ENCODE data around the gene TMEM54.

The TMEM54 gene

DNA sequence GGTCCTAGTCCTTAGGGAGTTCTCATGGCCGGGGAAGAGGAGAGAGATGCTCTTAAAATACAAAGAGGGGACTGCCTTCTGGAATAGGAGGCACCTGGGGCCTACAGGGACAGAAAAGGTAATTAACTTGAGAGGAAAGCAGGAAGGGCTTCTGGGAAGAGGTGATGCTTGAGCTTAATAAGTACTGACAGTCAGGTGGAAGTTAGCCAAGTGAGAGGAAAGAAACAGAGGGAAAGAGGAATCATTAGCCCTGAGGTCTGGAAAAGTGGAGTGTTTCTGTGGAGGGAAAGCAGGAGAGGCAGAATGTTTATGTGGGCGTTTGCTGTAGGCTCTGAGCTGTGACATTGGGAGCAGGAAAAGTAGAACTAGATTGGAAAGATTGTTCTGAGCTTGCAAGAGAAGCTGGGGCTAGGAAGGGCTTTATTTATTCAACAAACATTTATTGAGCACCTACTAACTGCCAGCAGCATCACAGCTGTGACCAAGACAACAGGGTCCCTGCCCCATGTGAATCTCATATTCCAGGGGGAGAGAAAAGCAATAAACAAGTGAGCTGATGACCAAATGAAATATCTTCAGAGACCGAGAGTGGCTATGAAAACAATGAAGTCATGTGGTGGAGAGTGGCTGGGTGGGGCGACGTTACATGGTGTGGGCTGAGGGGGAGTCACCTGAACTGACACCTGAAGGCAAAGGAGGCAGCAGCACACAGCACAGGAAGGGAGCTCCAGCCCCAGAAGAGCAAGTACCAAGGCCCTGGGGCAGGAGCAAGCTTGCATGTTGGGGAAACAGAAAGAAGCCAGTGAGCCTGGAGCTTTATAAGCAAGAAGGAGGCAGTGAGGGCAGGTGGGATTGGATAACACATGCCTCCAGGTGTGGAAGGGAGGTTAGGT lies 26.1 kb downstream of the TMEM54 start:
- Histone ChIP-seq H3K36me3 (ENCODE audit: control insufficient read depth, insufficient read depth, low read length, severe bottlenecking) (no peaks in the 10 kb centered on the region), H3K4me3 (ENCODE audit: low read length) (no peak overlapping the region), H3K27me3 (replicated peaks; ENCODE audit: control insufficient read depth, insufficient read depth, low read length) (peaks cover 17% of the 10 kb centered on the region), H3K4me1 (ENCODE audit: control insufficient read depth, insufficient read depth, low read length) (peaks cover 3% of the 10 kb centered on the region), H3K9ac (ENCODE audit: low read length) (no peak overlapping the region), H3K9me3 (ENCODE audit: control insufficient read depth, low read length) (no peaks in the 10 kb centered on the region)
- DNase-seq (ENCODE audit: low read depth) = no peak

DNA sequence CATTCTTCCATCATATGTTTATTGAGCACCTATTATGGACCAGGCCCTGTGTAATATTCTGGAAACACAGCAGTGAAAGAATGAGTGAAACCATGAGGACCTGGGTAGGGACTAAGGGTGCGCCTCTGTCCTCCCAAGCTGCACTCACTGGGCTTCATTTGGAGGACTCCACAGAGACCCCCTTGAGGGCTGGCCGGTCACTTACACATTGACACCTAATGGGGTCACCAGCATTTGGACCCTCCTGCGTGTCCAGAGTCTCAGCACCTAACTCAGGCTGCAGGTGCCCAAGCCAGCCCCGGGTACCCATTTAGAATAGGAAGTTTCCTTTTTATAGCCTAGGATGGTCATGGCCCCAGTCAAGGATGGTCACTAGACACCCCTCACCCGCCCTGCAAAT lies 27.7 kb downstream of the TMEM54 start:
- H3K36me3 ChIP-seq (ENCODE audit: control insufficient read depth, insufficient read depth, low read length, severe bottlenecking) = no peaks in the 10 kb centered on the region
- H3K9me3 ChIP-seq (ENCODE audit: control insufficient read depth, low read length) = no peaks in the 10 kb centered on the region
- no peak for DNase-seq (ENCODE audit: low read depth)
- H3K4me3 ChIP-seq (ENCODE audit: low read length) = no peak overlapping the region
- H3K4me1 ChIP-seq (ENCODE audit: control insufficient read depth, insufficient read depth, low read length) = peaks cover 3% of the 10 kb centered on the region
- H3K27me3 ChIP-seq (replicated peaks; ENCODE audit: control insufficient read depth, insufficient read depth, low read length) = peaks cover 16% of the 10 kb centered on the region
- H3K9ac ChIP-seq (ENCODE audit: low read length) = no peak overlapping the region

DNA sequence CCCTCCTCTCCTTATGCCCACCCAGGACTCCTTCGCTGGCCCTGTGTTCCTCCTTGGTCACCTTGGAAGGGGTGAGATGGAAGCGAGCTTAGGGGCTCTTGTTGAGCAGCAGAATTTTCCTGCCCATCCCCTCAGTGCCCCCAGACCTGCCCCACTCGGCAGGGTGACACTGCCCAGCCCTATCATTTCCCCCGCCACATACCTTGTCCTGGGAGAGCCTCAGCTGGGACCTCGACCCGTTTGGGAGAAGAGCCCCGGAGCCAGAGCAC lies 29.1 kb downstream of the TMEM54 start:
- Histone ChIP-seq H3K27me3 (replicated peaks; ENCODE audit: control insufficient read depth, insufficient read depth, low read length) (peaks cover 8% of the 10 kb centered on the region), H3K36me3 (ENCODE audit: control insufficient read depth, insufficient read depth, low read length, severe bottlenecking) (no peaks in the 10 kb centered on the region), H3K9me3 (ENCODE audit: control insufficient read depth, low read length) (no peaks in the 10 kb centered on the region), H3K4me3 (ENCODE audit: low read length) (no peak overlapping the region), H3K9ac (ENCODE audit: low read length) (no peak overlapping the region), H3K4me1 (ENCODE audit: control insufficient read depth, insufficient read depth, low read length) (peaks cover 3% of the 10 kb centered on the region)
- no peak for DNase-seq (ENCODE audit: low read depth)

DNA sequence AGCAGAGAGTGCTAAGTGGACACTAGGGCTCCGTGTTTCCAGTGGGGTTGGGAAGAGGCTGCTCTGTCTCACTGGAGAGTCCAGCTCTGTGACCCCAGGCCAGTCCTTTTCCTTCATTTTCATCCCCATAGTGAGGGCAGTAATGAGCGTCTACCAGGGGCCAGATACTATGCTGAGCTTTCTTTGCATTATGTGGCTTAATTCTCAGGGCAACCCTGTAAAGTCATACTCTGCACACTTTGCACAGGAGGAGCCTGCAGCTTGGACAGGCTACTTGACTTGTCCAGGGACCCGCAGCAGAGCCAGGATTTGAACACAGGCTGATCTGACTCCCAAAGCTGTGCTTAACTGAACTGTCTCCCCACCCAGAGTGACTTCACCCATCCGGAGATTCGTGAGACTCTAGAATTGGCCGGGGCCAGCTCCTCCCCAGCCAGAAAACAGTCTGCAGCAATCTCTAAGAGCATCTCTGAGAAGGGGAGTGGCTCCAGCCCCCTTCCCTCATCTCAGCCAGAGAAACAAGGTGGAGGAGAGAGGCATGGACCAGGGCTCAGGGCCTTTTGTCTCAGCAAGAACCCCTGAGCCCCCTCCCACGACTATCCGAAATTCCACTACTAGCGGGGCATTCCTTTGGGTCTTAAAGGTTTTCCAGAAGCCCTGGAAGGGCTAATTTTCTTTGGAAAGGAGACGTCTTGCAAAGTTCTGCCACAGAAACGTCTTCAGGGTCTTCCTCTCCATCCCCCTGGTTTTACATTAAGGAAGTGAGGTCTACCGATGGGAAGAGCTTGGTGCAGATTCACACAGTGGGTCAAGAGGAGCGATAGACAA lies 29.6 kb downstream of the TMEM54 start:
- peak overlapping the region; percentile 69 for H3K4me3 ChIP-seq (ENCODE audit: low read length)
- H3K4me1 ChIP-seq (ENCODE audit: control insufficient read depth, insufficient read depth, low read length) = peaks cover 3% of the 10 kb centered on the region
- H3K9ac ChIP-seq (ENCODE audit: low read length) = peak overlapping the region; percentile 28
- no peaks in the 10 kb centered on the region for H3K9me3 ChIP-seq (ENCODE audit: control insufficient read depth, low read length)
- DNase-seq (ENCODE audit: low read depth) = no peak
- H3K27me3 ChIP-seq (replicated peaks; ENCODE audit: control insufficient read depth, insufficient read depth, low read length) = peaks cover 8% of the 10 kb centered on the region
- no peaks in the 10 kb centered on the region for H3K36me3 ChIP-seq (ENCODE audit: control insufficient read depth, insufficient read depth, low read length, severe bottlenecking)

DNA sequence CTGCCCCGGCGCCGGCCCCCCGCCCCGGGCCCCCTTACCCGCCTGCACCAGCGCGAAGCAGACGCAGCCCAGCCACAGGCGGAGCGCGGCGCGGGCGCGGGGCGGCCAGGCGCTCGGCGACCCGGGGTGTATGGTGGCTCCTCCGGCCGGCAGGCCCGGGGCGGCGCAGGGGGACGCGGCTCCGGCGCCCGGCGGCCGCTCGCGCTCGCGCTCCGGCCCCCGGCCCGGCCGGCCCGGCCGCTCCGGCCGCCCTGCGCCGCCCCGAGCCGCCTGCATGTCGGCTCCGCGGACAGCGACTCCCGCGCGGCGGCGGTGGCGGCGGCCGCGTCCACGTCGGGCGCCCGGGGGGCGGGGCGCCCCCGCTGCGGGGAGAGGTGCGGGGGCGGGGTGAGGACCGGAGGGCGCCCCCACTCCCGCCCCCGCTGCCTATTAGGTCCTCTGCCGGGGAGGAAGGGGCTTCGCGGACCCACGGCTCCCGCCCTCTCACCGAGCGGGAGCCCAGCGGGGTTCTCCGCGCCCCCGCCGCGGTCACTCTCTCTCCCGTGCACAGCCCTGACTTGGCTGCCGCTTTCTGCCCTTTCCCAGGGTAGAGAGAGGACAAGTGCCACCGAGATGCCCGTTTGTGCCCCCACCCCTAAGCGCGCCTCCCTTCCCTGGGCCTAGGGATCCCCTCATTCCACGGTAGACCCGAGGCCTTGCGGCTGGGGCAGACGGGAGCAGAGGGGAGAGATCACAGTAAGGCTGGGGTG lies 30.4 kb downstream of the TMEM54 start, which contains the start of gene FNDC5:
TSS of gene FNDC5 (minus strand) at position 298 of the 749 bp plus-strand sequence.
- Histone ChIP-seq H3K36me3 (ENCODE audit: control insufficient read depth, insufficient read depth, low read length, severe bottlenecking) (no peaks in the 10 kb centered on the region), H3K4me1 (ENCODE audit: control insufficient read depth, insufficient read depth, low read length) (peaks cover 3% of the 10 kb centered on the region), H3K9ac (ENCODE audit: low read length) (peak within 1 kb of the TSS; percentile 28), H3K9me3 (ENCODE audit: control insufficient read depth, low read length) (no peaks in the 10 kb centered on the region), H3K4me3 (ENCODE audit: low read length) (peak within 1 kb of the TSS; percentile 69), H3K27me3 (replicated peaks; ENCODE audit: control insufficient read depth, insufficient read depth, low read length) (peaks cover 8% of the 10 kb centered on the region)
- DNase-seq (ENCODE audit: low read depth) = peak; percentile 65

DNA sequence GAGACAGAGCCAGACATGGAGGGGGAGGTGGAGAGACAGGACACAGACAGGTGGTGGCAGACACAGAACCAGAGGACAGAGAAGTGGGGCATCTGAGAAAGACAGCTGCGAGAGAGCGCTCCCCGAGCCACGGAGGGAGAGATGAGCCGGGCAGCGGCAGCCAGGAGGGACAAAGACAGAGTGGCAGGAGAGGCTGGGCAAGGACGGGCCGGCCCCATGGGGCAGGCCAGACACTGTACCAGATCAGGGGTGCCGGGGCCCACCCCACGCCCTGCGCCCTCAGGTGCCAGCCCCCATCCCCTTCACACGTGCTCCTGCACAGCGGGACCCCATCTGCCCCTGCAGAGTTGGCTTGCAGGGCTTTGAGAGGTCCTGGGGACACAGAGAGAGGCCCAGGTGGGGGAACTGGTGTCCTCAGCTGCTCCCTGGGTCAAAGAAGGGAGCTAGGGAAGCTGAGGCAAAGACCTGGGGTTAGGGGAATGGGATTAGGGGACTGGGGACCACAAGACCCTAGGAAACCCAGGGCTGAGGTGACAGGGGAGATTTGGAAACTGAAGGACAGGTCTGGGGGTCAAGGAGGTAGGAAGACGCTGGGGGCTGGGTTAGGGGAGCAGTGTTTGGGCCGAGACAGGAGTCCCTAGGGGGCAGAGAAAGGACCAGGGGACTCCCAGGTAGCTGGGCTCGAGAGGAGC lies 31.1 kb downstream of the TMEM54 start:
- Histone ChIP-seq H3K4me1 (ENCODE audit: control insufficient read depth, insufficient read depth, low read length) (peaks cover 3% of the 10 kb centered on the region), H3K9ac (ENCODE audit: low read length) (no peak overlapping the region), H3K4me3 (ENCODE audit: low read length) (no peak overlapping the region), H3K27me3 (replicated peaks; ENCODE audit: control insufficient read depth, insufficient read depth, low read length) (peaks cover 6% of the 10 kb centered on the region), H3K36me3 (ENCODE audit: control insufficient read depth, insufficient read depth, low read length, severe bottlenecking) (no peaks in the 10 kb centered on the region), H3K9me3 (ENCODE audit: control insufficient read depth, low read length) (no peaks in the 10 kb centered on the region)
- no peak for DNase-seq (ENCODE audit: low read depth)

DNA sequence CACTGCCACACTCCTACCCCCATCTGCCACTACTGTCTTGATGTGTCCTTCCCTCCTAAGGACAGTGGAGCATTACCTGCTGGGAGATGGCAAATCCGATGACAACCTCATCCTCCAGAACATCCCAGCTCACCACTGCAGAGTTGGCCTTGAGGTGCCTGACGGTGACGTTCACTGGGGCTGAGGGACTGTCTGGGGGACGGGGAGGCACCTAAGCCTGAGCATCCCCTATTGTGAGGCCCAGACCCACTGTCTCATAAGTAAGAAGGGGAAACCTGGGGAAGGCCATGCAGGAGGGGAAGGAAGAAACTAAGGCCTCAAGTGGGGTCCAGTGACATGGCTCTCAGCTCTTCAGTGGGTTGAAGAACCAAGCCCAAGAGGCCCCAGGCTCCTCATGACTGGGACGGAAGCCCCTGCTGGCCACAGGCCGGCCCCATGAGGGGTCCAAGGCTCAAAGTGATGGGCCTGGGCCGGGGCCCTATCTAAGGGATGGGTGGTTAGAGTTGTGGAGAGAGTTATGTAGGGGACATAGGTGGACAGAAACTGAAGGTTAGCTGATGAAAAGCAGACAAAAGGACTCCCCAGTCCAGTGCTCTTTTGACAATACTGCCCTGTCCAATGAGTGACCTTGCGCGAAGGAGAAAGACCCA lies 32.3 kb downstream of the TMEM54 start:
- H3K4me3 ChIP-seq (ENCODE audit: low read length) = no peak overlapping the region
- H3K27me3 ChIP-seq (replicated peaks; ENCODE audit: control insufficient read depth, insufficient read depth, low read length) = peaks cover 6% of the 10 kb centered on the region
- no peaks in the 10 kb centered on the region for H3K36me3 ChIP-seq (ENCODE audit: control insufficient read depth, insufficient read depth, low read length, severe bottlenecking)
- H3K4me1 ChIP-seq (ENCODE audit: control insufficient read depth, insufficient read depth, low read length) = peaks cover 3% of the 10 kb centered on the region
- no peaks in the 10 kb centered on the region for H3K9me3 ChIP-seq (ENCODE audit: control insufficient read depth, low read length)
- no peak for DNase-seq (ENCODE audit: low read depth)
- H3K9ac ChIP-seq (ENCODE audit: low read length) = no peak overlapping the region

DNA sequence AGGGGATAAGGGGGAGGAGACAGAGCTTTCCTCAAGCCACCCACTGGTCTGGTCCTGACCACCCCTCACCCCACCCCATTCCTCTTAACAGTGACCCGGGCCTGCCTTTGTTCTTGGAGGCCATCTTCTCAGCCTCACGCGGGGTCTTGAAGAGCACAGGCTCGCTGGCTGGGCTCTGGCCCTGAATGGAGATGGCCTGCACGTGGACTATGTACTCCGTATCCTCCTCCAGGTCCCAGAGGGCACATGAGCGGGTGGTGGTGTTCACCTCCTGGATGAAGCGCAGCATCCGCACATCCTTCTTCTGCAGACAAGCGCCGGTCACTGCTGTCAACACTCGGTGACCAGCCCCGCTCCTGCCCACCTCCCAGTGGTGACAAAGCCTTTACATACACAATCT lies 33.1 kb downstream of the TMEM54 start:
- DNase-seq (ENCODE audit: low read depth) = no peak
- peaks cover 3% of the 10 kb centered on the region for H3K4me1 ChIP-seq (ENCODE audit: control insufficient read depth, insufficient read depth, low read length)
- peaks cover 6% of the 10 kb centered on the region for H3K27me3 ChIP-seq (replicated peaks; ENCODE audit: control insufficient read depth, insufficient read depth, low read length)
- no peaks in the 10 kb centered on the region for H3K36me3 ChIP-seq (ENCODE audit: control insufficient read depth, insufficient read depth, low read length, severe bottlenecking)
- H3K4me3 ChIP-seq (ENCODE audit: low read length) = no peak overlapping the region
- H3K9me3 ChIP-seq (ENCODE audit: control insufficient read depth, low read length) = no peaks in the 10 kb centered on the region
- no peak overlapping the region for H3K9ac ChIP-seq (ENCODE audit: low read length)

DNA sequence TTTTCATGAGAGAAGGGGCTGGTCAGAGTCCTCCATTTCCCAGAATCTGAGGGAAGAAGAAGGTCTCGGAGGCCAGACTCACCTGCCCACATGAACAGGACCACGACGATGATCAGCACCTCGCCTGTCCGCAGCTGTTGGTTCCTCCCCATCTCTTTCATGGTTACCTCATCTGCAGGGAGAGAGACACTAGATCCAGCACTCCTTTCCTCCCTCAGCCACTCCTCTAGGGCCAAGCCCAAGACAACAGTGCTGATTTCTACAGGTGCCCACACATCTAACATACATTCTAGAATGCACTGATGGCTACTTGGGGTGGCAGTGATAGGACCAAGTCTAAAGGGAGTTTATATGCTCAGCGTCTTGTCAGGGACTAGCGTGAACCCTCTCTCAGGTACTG lies 33.5 kb downstream of the TMEM54 start:
- H3K27me3 ChIP-seq (replicated peaks; ENCODE audit: control insufficient read depth, insufficient read depth, low read length) = peaks cover 6% of the 10 kb centered on the region
- peaks cover 3% of the 10 kb centered on the region for H3K4me1 ChIP-seq (ENCODE audit: control insufficient read depth, insufficient read depth, low read length)
- no peak for DNase-seq (ENCODE audit: low read depth)
- no peaks in the 10 kb centered on the region for H3K9me3 ChIP-seq (ENCODE audit: control insufficient read depth, low read length)
- H3K4me3 ChIP-seq (ENCODE audit: low read length) = no peak overlapping the region
- no peak overlapping the region for H3K9ac ChIP-seq (ENCODE audit: low read length)
- no peaks in the 10 kb centered on the region for H3K36me3 ChIP-seq (ENCODE audit: control insufficient read depth, insufficient read depth, low read length, severe bottlenecking)

DNA sequence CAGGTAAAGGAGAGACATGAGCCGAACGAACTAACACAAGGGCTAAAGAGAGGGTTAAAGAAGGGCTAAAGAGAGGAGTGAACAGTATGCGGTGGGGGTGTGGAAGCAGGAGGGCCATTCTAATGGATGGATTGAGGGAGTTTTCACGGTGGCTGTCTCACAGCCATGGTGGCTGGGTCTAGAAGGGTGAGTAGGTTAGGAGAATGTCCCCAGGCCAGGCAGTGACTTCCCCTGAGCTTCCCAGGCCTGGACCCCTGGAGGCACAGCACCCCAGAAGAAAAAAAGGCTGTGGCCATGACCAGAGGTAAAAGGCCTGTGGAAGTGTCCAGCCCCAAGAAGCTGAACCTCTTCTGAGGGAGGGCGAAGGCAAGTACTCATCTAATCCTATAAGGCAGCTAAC lies 34.0 kb downstream of the TMEM54 start:
- Histone ChIP-seq H3K36me3 (ENCODE audit: control insufficient read depth, insufficient read depth, low read length, severe bottlenecking) (no peaks in the 10 kb centered on the region), H3K27me3 (replicated peaks; ENCODE audit: control insufficient read depth, insufficient read depth, low read length) (peaks cover 6% of the 10 kb centered on the region), H3K9ac (ENCODE audit: low read length) (no peak overlapping the region), H3K4me3 (ENCODE audit: low read length) (no peak overlapping the region), H3K4me1 (ENCODE audit: control insufficient read depth, insufficient read depth, low read length) (peaks cover 3% of the 10 kb centered on the region), H3K9me3 (ENCODE audit: control insufficient read depth, low read length) (no peaks in the 10 kb centered on the region)
- no peak for DNase-seq (ENCODE audit: low read depth)

Measured in adipocyte (in vitro differentiated cells).